Measurements from ENCODE around the gene COX7A2L.
"Not testable (repeated sequence)": the region's sequence is repeated elsewhere in the genome, so short reads cannot be mapped to it uniquely, and the experiment has no call there.

COX7A2L gene

GRCh38 chr2:42340045-42340937 lies 20.7 kb downstream of the COX7A2L start:
- no peak for DNase-seq

- DNase-seq, result peak in 3 of 56 donors; percentile 20 to 37 (median 25)
Measured at GRCh38 chr2:42339191-42339912, 21.7 kb downstream of the COX7A2L start.

GRCh38 chr2:42338567-42339190 lies 22.3 kb downstream of the COX7A2L start:
- peak in 4 of 56 donors; percentile 16 to 37 (median 22) for DNase-seq

GRCh38 chr2:42337846-42338566 lies 23.0 kb downstream of the COX7A2L start:
- DNase-seq, result no peak

- DNase-seq, result no peak
Measured at GRCh38 chr2:42337356-42337820, 23.6 kb downstream of the COX7A2L start.

GRCh38 chr2:42336361-42336965 lies 24.6 kb downstream of the COX7A2L start:
- no peak for DNase-seq

- DNase-seq, result no peak
Measured at GRCh38 chr2:42335514-42336104, 25.4 kb downstream of the COX7A2L start.

GRCh38 chr2:42334865-42335264 lies 26.2 kb downstream of the COX7A2L start:
- DNase-seq, result not testable (repeated sequence)

- DNase-seq, result no peak
Measured at GRCh38 chr2:42334220-42334619, 26.8 kb downstream of the COX7A2L start.

GRCh38 chr2:42333579-42333978 lies 27.4 kb downstream of the COX7A2L start:
- no peak for DNase-seq

GRCh38 chr2:42332575-42332974 lies 28.4 kb downstream of the COX7A2L start:
- no peak for DNase-seq

- no peak for DNase-seq
Measured at GRCh38 chr2:42331569-42332284, 29.3 kb downstream of the COX7A2L start.

- no peak for DNase-seq
Measured at GRCh38 chr2:42329736-42330135, 31.3 kb downstream of the COX7A2L start.

- DNase-seq, result no peak
Measured at GRCh38 chr2:42328923-42329322, 32.1 kb downstream of the COX7A2L start.

GRCh38 chr2:42328148-42328833 lies 32.7 kb downstream of the COX7A2L start:
- no peak for DNase-seq

- DNase-seq, result no peak
Measured at GRCh38 chr2:42327125-42327524, 33.9 kb downstream of the COX7A2L start.

- no peak for DNase-seq
Measured at GRCh38 chr2:42325609-42326008, 35.4 kb downstream of the COX7A2L start.

- DNase-seq, result no peak
Measured at GRCh38 chr2:42324949-42325348, 36.1 kb downstream of the COX7A2L start.

GRCh38 chr2:42324244-42324643 lies 36.8 kb downstream of the COX7A2L start:
- no peak for DNase-seq

Data from nucleus accumbens (tissue), 56 donors.